Left ventricle myocardium superior (tissue), 1 donor: ENCODE results near the gene RAB10. TPM values are rescaled to one million over a fixed set of nuclear protein-coding genes. Genes with fewer than 3 reads are reported as not detected.

Experiments used
- ATAC-seq: fragments of 200-7000 bp; cut with Tn5 transposase; one replicate; pipeline ENCODE4 v1.9.1; 2020; ENCODE audit warnings: mild to moderate bottlenecking, moderate library complexity
- DNase-seq: peaks from one replicate; pipeline ENCODE4 v3.0.0-alpha.2; 2020
- intact Hi-C: fragments of 100-400 bp; cut with micrococcal nuclease; formaldehyde crosslinking; loops from one replicate; pipeline ENCODE4 v1.11.0; 2022
- total RNA-seq: library from RNA; stranded (reverse); fragmentation: NEBNext Ultra II Directional; extraction: Animal tissue kit (Norgen Biotek cat#: 25700); gene quantifications from one replicate; pipeline ENCODE4 v1.2.1, GENCODE V29; 2021
- donor health status: DM: no; HTN: yes; CAD: no; lungs with severe emphysema.

Gene RAB10
- total RNA-seq, 1 donor from 2014 or later, result 101 TPM

DNA sequence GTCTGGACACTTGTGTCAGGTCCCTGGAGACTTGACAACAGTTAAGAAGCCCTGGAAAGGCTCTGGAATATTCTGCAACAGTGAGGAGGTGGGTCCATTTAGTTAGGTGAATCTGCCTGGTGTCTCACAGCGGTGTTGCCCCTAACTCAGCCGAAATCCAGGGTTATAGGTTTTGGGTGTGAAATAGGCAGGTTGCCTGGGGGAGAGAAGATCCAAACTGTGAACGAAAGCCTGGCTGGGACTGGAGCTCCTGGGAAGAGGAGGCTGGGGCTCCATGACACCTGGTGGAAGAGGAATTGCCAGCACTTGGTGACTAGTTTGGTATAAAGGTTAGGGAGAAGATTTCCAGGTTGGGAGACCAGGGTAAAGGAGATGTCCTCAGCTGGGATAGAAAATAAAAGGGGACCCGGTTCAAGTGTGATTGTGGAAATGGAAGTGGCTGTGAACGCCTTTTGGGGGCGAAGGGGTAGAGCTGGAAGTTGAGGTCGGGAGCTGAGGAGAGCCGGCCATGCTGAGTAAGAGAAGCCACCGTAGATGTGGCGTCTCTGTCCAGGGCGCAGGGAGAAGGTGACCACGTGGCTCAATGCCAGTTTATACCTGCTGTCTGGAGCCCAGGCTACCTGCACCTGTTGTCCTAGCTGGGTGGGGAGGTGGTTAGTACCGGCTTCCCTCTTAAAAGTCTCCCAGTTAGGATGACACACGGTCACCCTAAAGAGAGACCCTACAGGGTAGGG, 136.0 kb downstream of the RAB10 start:
- intact Hi-C loops, result no loop called here
- DNase-seq, result no peak
- ATAC-seq, result no peak

DNA sequence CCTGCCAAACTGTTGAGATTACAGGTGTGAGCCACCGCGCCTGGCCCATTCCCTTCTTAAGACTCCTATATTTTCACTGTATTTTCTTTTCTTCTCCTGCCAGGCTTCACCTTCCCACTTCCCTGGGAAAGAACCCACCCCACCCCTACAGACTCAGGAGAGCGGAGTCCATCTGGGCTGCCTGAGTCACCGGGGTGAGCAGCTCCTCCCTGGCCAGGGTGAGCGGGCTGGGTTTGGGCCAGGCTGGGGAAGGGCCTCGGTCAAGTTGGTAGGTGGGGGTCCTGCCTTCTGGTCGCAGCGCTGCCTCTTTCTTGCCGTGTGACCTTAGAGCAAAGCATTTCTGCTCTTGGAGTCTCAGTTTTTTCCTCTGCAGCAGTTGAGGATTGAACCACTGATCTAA, 136.9 kb downstream of the RAB10 start:
- no peak for DNase-seq
- intact Hi-C loops, result no loop called here
- no peak for ATAC-seq

DNA sequence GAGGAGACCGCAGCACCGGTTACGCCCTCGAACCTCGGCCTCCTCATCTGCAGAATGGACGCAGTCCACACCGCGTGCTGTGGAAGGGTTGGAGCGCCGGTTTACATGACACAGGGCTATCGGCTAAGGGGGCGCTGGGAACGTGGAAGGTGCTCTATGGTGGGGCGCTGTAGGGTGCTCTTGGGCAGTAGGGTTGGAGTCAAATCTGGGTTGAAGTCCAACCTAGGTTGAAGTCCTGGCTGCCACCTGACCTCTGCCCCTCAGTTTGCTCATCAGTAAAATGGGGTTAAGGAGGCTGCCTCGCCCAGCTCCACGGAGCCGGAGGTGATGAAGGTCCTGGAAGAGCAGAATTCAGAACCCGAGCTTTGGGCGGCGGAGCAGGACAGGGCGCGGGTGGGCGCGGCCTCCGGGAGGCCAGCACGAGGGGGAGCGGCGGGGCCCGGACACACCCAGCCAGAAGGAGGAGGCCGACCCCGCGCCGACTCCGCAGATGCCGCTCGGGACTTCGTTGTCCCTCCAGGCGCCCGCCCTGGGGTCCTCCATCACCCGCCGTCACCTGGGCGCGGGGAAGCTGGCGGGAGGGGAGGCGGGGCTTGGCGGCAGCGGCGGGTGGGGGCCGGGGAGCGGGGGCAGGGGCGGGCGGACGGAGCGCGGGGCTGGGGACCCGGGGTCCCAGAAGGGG, 138.4 kb downstream of the RAB10 start:
- ATAC-seq (no peak), DNase-seq (no peak)
- intact Hi-C loops, result no loop called here

DNA sequence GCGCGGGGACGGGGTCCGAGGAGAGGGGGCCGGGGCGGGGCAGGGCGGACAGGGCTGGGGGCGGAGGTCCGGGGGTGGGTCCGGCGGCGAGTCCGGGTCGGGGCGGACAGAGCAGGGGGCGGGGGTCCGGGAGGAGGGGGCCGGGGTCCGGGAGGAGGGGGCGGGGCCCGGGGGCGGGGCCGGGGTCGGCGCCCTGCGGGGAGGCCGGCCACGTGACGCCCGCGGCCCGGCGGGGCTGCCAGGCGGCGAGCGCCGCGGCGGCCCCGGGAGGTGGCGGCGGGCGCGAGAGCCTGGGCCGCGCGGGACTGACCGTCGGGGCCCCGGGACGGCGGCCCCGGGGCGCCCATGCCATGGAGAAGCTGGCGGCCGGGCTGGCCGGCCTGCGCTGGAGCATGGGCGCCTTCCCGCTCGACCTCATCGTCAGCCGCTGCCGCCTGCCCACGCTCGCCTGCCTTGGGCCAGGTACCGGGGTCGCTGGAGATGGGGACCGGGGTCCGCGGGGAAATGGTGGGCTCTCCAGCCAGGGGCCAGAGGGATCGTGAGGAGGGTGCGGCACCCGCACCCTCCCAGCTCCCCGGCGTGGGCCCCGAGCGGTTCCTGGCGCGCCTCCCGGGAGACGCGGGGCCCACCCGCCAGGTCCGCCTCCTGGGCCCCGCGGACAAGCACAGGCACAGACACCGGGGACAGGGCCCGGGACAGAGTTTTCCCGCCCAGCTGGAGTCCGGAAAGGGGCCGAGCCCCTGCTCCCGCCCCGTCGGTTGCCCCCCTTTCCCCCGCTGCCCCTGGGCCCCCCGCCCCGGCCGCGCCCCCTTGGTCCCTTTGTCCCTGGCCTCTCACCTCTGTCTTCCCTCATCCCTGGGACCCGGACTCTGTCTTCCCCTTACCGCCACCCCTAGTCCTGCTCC, 139.2 kb downstream of the RAB10 start, which contains the start of gene GAREM2:
TSS of gene GAREM2 (plus strand) at position 218 of the 905 bp plus-strand sequence. CDS start at position 351, 133 bp downstream.
- intact Hi-C loops, result no loop called here
- ATAC-seq, result no peak
- DNase-seq, result no peak

DNA sequence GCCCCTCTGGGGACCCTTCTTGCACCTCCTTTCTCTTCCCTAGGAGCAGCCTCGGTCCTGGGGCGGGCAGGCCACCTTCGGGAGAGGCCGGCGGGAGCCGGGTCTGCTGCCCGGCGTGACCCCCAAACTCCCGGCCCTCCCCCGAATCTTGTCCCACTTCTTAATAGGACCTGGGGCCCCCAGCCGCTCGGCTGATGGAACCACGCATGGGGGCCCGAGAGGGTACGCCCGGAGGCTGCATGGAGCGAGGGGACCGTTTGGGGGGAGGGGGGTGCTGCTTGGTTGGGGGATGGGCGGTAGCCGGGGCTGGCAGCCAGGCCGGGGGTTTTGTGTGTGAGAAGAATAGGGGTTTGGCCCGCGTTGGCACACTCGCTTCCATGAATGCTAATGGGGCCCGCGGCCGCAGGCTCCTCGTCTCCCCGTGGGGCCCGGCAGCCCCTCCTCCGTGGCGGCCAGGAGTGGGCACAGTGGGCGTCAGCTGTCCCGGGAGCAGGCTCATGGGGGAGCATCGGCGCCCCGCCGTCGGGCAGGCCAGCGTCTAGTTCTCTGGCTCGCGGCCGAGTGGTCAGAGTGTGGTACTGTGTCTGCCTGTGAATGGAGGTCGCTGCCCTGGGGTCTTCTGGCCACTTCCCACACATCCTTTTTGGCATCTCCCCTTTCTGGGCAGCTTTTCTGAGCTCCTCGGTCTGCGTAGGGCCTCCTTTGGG, 140.0 kb downstream of the RAB10 start:
- ATAC-seq (no peak), DNase-seq (no peak)
- intact Hi-C loops, result no loop called here

DNA sequence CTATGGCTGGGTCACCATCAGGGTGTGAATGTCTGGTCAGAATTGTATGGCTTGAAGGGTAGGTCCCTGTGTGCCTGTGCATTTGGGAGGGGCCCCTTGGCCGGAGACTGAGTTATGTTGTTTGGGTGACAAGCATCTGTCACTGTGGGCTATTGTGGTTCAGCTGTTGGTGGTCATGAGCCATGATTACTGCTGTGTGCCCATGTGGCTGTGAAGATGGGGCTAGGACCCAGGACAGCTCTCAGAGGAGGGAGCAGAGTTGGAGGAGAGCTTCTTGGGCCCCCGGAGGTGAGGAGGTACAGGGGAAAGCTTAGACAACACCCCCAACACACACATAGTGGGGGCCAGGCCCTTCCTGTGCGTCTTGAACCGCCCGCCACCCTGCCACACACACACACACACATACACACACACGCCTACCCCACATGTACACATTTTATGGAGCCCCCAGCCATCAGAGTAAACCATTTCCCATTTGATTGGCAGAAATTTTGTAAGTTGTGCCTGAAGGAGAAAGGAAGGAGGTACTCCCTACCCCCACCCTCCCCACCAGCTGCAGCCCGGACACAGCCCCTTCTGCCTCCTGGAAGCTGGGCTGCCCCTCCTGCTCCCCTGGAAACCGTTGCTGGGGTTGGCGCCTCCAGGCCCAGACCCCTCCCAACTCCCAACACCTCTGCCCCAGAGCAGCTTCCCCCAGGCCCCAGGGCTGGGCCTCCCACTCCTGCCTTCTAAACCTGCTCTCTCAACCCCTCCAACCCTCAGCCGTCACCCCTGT, 141.0 kb downstream of the RAB10 start:
- ATAC-seq, result no peak
- DNase-seq, result no peak
- intact Hi-C loops, result no loop called here

DNA sequence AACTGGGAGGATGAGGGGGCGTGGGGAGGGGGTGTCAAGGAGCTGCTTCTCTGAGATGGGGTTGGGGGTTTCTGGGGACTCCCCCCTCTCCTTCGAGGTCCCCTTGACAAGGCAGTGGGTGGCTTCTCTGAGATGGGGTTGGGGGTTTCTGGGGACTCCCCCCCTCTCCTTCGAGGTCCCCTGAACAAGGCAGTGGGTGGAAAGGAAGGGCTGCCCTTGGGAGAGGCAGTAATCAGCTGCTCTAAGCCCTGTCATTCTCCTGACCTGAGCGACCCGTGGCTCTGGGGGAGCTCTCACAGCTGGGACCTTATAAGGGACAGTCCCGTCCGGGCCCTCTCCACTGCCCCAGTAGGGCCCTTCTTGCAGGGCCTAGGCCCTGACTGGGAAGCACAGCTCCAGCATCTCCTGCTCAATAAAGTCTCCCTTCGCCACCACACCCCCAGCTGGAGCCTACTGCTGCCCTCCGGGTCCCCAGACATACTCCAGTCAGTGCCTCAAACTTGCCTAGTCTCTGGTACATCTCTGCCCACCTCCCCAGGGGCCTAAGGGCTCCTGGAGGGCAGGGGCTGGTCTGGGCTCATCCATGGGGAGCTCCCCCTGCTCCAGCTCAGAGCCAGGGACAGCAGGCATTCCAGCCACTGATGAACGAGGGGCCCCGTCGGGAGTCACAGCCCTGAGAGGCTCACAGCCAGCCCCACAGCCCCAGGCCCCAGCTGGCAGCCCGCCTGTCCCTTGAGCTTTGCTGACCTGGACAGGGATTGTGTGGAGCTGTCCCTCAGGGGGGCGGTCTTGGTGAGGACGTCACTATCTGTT, 141.8 kb downstream of the RAB10 start:
- intact Hi-C loops, result no loop called here
- ATAC-seq (no peak), DNase-seq (no peak)

DNA sequence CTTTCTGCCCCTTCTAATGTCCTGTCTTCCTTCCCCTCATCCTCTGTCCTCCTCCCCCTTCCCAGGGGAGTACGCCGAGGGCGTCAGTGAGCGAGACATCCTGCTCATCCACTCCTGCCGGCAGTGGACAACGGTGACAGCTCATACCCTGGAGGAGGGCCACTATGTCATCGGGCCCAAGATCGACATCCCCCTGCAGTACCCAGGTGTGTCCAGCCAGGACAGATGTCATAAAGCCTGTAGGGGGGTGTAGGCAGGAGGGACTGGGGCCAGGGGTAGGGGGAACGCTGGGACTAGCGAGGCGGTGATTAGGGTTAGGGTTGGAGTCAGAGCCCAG, 142.4 kb downstream of the RAB10 start:
- ATAC-seq (no peak), DNase-seq (no peak)
- intact Hi-C loops, result no loop called here

DNA sequence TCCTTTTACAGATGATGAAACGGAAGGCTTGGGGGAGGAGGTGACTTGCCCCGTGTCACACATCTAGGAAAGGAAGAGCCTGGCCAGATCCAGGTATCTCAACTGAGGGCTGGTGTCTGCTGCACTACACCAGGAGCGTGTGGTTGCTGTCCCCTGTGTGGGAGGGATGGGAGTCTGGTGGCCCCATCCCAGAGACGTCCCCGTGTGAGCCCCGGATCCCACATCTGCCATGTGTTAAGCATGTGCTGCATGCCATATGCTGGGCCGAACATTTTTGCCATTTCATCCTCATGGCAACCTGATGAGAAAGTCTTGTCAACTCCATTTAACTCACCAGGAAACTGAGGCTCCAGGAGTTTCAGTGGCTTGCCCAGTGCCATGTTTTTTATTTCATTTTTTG, 143.2 kb downstream of the RAB10 start:
- ATAC-seq (no peak), DNase-seq (no peak)
- intact Hi-C loops, result no loop called here

DNA sequence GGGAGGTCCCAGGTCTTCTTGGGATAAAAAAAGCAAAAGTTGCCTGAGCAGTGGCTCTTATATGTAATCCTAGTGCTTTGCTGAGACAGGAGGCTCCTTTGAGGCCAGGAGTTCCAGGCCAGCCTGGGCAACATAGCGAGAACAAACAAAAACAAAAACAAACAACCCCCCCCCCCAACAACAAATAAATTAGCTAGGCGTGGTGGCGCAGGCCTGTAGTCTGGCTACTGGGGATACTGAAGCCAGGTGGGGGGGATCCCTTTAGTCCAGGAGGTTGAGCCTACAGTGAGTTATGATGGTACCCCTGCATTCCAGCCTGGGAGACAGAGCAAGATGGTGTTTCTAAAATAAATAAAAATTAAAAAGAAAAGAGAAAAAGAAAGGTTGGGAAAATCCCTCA, 144.4 kb downstream of the RAB10 start:
- DNase-seq (no peak), ATAC-seq (no peak)
- intact Hi-C loops, result no loop called here

DNA sequence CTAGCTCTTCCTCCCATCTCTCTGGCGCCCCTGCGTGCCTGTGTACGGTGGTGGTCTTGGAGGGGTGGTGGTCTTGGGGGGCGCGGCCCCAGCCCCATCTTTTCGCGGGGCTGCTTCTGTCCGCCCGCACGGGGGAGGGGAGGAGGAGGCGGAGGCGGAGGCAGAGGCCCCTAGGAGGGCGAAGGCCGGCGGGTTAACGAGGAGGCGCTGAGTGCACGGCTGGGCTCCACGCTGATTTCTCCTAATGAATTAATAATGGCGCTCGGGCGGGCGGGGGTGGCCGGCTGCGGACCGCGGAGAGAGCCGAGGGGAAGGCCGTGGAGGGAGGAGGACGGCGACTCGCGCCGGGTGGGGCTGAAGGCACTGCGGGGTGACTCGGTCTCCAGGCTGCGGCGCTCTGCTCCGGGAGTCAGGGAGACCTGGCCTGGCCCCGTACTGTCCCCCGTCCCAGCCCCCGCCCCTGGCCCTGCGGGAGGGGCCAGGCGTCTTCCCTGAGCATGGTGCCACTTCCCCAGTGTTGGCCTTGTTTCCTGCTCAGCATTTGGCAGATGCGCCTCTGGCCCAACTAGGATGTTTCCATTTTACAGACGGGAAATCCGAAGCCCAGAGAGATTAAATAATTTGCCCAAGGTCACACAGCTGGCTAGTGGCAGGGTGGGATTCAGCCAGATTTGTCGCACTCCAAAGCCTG, 145.0 kb downstream of the RAB10 start:
- peak; percentile 69 for ATAC-seq
- peak; percentile 61 for DNase-seq
- intact Hi-C loops, result no loop called here

DNA sequence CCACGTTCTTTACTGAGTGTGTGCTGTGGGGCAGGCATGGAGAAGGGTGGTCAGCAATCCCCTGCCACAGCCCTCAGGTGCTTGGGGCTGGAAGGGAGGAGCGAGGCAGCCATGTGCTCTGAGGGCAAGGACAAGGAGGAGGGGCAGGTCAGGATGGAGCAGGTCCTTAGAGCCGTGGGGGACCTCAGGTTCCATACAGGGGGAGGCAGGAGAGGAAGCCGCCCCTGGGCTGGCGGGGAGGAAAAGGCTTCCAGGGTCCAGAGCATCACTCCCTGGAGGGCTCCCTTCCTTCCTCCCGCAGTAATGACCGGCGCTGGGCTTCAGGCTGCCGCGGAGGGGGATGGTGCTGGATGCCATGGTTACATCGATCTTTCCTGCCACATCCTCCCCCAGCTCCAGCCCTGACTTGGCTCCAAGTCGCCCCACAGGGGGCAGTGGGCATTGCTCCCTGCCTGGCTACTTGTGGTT, 145.6 kb downstream of the RAB10 start:
- DNase-seq, result no peak
- intact Hi-C loops, result no loop called here
- peak; percentile 10 for ATAC-seq

DNA sequence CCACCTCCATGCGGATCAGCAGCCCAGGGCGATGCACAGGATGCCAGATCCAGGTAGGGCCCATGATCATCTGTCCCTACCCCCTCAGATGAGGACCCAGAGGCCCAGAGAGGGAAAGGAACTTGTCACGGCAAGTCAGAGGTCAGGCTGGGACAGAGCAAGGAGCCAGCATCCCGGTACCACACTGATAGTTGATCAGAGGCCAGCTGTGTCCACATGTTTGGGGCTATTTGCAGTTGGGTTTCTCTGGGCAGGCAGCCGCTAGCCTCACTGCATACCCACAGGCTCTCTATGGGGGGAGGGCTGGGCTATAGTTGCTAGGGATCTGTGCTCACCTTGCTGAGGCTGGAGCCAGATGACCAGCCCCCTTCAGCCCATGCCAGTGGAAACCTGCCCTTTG, 148.6 kb downstream of the RAB10 start:
- intact Hi-C loops, result no loop called here
- DNase-seq, result no peak
- no peak for ATAC-seq

DNA sequence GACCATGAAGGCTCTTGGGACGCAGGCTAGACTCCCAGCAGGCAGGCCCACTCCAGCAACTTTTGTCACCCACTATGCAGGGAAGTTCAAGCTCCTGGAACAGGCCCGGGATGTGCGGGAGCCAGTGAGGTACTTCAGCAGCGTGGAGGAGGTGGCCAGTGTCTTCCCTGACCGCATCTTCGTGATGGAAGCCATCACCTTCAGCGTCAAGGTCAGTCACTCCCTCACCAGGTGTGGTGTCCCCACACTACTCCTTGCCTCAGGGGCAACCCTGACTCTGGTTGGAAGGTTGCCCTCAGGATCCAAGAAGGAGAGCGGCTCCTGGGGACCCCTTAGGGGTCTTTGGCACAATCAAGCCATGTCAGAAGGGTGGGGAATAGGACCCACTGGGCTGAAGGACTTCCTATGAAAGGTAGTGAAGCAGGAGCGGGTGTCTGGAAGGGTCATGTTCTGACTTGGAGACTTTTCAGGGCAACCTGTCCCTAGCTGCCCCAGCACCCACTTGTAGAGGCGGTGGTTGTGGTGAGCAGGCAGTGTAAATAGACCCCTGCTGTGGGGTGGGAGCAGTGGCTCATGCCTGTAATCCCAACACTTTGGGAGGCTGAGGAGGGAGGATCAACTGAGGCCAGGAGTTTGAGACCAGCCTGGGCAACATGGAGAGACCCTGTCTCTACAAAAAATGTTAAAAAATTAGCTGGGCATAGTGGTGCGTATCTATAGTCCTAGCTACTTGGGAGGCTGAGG, 149.2 kb downstream of the RAB10 start:
- intact Hi-C loops, result no loop called here
- no peak for ATAC-seq

DNA sequence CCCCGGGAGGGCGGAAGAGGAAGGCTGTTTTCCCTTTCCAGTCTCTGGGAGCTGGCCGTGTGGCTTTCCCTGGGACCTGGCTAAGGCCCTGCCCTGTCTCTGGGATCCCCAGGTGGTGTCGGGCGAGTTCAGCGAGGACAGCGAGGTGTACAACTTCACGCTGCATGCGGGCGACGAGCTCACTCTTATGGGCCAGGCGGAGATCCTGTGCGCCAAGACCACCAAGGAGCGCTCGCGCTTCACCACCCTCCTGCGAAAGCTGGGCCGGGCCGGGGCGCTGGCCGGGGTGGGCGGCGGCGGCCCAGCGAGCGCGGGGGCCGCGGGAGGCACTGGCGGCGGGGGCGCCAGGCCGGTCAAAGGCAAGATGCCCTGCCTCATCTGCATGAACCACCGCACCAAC, 150.2 kb downstream of the RAB10 start:
- no peak for ATAC-seq
- intact Hi-C loops, result no loop called here
- DNase-seq, result no peak

More for the DNA sequence above, 149.2 kb downstream of the RAB10 start:
- no peak for DNase-seq

DNA sequence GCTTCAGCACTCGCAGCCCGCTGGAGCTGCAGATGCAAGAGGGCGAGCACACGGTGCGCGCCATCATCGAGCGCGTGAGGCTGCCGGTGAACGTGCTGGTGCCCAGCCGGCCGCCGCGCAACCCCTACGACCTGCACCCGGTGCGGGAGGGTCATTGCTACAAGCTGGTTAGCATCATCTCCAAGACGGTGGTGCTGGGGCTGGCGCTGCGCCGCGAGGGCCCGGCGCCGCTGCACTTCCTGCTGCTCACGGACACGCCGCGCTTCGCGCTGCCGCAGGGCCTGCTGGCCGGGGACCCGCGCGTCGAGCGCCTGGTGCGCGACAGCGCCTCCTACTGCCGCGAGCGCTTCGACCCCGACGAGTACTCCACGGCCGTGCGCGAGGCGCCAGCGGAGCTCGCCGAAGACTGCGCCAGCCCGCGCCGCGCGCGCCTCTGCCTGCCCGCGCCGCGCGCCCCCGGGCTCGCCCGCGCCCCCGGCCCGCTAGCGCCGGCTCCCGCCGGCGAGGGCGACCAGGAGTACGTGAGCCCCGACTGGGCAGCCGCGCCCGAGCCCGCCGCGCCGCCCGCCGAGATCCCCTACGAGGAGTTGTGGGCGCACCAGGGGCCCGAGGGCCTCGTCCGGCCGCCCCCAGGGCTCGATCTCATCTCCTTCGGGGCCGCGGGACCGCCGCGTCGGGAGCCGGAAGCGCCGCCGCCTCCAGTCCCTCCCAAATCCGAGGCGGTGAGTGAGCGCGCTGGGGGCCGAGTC, 150.8 kb downstream of the RAB10 start:
- ATAC-seq (peak; percentile 86), DNase-seq (peak; percentile 94)
- intact Hi-C loops, result no loop called here
